Measurements from ENCODE around the gene ADAP1.
A peak's percentile ranks its signal among the peaks of the same experiment; 100 is the strongest.

The ADAP1 gene

DNA sequence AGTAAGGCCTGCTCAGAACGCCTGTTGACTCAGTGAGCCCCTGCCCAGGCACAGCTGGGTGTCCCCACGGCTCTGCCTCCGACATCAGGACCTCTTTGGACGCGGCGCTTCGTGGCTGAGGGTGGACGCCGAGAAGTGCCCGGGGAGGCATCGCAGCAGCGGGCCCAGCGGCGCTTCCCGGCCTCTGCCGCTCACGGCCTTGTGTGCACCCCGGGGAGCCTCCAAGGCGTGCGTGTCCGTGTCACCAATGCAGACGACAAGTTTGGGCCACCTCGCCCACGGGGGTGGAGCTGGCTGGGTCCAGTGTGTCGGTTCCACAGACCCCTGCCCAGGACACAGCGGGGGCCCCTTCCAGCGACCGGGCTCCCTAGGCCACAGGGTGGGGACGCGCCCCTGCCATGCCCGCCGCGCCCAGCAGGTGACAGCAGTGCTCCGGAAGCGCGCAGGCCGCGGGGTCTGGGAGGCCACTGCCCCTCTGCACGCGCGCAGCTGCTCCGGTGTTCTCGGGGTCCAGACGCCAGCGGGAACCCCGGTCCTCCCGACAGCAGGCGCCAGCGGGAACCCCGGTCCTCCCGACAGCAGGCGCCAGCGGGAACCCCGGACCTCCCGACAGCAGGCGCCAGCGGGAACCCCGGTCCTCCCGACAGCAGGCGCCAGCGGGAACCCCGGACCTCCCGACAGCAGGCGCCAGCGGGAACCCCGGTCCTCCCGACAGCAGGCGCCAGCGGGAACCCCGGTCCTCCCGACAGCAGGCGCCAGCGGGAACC lies 45.7 kb downstream of the ADAP1 start:
- DNase-seq (ENCODE audit: low read depth), result peak; percentile 44

DNA sequence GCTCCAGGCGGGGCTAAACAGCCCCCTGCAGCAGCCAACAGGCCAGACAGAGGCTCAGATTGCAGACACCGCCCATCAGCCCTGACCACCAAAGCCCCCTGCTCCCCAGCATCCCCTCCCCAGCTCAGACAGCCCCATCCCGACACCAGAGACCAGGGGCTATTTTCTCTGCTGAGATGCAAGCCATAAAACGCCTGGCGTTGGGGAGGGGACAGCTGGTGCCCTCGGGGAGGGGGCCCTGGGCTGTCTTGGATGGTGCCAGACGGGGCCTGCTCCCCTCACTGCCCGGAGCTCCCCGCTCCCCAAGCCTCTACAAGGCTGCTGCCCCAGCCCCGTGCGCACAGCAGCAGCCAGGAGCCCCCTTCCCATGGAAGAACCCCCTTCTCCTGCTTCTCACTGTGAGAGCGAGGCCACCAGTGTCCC lies 46.3 kb downstream of the ADAP1 start:
- no peak for DNase-seq (ENCODE audit: low read depth)

GRCh38 chr7:907158-907980 lies 47.1 kb downstream of the ADAP1 start:
- DNase-seq (ENCODE audit: low read depth), result no peak

GRCh38 chr7:906776-907157 lies 47.7 kb downstream of the ADAP1 start:
- no peak for DNase-seq (ENCODE audit: low read depth)

GRCh38 chr7:904847-905246 lies 49.6 kb downstream of the ADAP1 start:
- no peak for DNase-seq (ENCODE audit: low read depth)

- DNase-seq (ENCODE audit: low read depth), result no peak
Observed at GRCh38 chr7:903921-904755, 50.3 kb downstream of the ADAP1 start.

GRCh38 chr7:902996-903395 lies 51.5 kb downstream of the ADAP1 start:
- no peak for DNase-seq (ENCODE audit: low read depth)

- DNase-seq (ENCODE audit: low read depth), result no peak
Observed at GRCh38 chr7:901388-902154, 52.9 kb downstream of the ADAP1 start.

GRCh38 chr7:901041-901387 lies 53.5 kb downstream of the ADAP1 start:
- no peak for DNase-seq (ENCODE audit: low read depth)

- DNase-seq (ENCODE audit: low read depth), result no peak
Observed at GRCh38 chr7:900331-901040, 54.0 kb downstream of the ADAP1 start.

GRCh38 chr7:899806-900205 lies 54.7 kb downstream of the ADAP1 start:
- no peak for DNase-seq (ENCODE audit: low read depth)

DNA sequence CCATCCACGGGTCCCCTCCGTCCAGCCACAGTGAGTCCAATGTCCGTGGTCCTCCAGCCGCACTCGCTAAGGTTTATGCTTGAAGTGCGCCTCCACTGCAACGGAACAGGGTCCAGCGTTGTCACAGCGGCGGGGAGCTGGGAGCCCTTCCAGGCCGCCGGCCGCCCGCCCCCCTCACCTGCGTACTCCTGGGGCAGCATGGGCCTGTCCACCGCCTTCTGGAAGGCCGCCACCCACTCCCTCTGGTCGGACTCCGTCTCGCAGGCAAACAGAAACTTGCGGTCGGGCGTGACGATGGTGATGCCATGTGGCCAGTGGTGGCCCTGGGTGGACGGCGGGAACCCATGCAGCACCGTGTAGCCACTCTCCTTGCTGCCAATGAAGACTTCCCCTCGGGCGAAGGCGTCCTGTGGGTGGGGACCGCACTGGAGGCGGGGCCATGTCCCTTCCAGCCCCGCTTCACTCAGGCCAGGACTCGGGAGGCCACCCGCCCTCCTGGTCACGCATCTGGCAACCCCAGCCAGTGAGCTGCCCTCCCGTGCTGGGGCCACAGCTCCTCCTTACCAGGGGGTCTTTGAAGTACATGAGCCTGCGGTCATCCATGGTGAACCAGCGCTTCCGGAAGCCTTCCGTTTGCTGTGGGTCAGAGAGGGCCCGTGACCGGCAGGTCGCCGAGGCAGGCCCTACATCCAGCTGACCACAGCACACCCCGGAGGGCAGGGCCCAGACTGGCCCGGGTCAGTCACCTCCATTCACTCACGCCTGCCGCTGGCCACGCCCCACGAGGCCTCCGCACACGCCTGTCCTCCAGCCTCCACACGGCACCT lies 55.4 kb downstream of the ADAP1 start:
- no peak for DNase-seq (ENCODE audit: low read depth)

DNA sequence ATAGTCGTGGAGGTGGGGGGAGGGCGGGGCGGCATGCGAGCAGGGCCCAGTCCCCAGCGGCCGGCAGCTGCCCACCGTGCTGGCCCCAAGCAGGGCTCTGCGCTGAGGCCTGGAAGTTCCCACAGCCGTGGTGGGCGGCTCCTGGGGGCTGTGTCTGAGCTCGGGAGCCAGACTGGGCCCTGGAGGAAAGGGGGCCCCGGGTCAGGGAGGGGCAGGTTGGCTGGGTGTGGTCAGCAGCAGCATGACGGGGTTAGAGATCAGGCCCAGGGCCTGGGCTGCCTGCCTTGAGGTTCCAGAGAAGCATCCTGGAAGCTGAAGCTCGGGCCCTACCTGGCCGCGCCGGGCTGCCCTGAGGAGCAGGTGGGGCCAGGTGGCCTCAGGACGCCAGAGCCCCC lies 56.0 kb downstream of the ADAP1 start:
- DNase-seq (ENCODE audit: low read depth), result no peak

DNA sequence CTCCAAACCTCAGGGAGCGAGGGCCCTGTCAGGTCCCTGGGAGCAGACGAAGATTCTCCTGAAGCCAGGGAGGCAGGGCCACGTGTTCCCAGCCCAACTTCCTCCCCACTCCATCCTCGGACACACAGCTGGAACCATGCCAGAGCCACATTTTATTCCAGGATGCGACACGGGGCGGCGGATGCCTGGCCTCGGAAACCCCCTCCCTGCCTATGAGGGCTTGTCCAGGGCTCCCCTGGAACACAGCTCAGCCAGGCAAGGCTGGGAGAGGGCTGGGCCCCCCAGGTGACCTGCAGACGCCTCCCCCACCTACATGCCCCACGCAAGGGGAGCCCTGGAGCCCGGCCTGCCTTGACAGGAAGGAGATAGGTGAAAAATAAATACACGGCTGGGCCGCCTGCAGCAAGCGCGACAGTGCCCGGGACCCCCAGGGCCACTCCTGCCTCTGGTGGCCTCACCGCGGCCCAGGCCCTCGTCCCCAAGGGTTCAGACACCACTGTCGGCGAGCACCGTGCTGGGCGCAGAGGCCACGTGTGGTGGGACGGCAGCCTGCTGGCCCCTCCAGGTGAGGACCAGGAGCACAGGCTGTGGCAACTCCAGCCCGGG lies 56.6 kb downstream of the ADAP1 start:
- no peak for DNase-seq (ENCODE audit: low read depth)

GRCh38 chr7:897086-897485 lies 57.4 kb downstream of the ADAP1 start:
- no peak for DNase-seq (ENCODE audit: low read depth)

GRCh38 chr7:896346-897075 lies 58.0 kb downstream of the ADAP1 start:
- no peak for DNase-seq (ENCODE audit: low read depth)

GRCh38 chr7:895451-896052 lies 58.9 kb downstream of the ADAP1 start:
- no peak for DNase-seq (ENCODE audit: low read depth)

DNA sequence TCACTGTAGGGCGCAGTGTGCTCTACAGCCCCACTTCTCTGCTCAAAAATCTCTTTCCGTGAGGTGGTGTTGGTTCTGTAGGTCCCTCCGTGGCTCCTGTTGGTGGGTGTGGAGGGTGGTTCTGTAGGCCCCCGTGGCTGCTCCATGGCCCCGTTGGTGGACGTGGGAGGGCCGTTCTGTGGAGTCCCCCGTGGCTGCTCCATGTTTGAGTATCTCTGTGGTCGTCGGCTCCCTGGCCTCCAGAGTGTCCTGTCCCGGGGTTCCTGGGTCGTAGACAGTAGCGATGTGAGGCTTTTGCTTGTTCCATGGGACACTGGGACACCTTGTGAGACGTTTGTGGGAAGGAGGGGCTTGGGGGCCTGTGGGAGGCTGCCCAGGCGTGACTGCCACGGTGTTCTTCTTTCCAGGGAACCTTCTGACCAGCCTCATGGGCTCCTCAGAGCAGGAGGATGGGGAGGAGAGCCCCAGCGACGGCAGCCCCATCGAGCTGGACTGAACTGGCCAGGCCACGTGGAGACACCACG lies 59.5 kb downstream of the ADAP1 start:
- DNase-seq (ENCODE audit: low read depth), result no peak

Data from stimulated activated CD8-positive, alpha-beta memory T cell treated with anti-CD3 and anti-CD28 coated beads, Interleukin-15, amount 100 ng/mL, for 24 hours (primary cell).